Measurements from ENCODE around the gene ENDOV.
A peak's percentile ranks its signal among the peaks of the same experiment; 100 is the strongest.

ENDOV gene

GRCh38 chr17:80414803-80415625, at the start of gene ENDOV:
ENDOV (plus strand) TSS chr17:80415167; CDS start chr17:80415195, 28 bp downstream.
- Histone ChIP-seq H3K27me3 (replicated peaks; ENCODE audit: control insufficient read depth, insufficient read depth, low read length) (no peaks in the 10 kb centered on the region), H3K36me3 (ENCODE audit: control insufficient read depth, insufficient read depth, low read length) (no peaks in the 10 kb centered on the region; the same call in 1 of the 2 replicates), H3K4me3 (replicated peaks; ENCODE audit: low read depth, low read length) (peak within 1 kb of the TSS; percentile 95)
- TF ChIP-seq, protein P1, sequence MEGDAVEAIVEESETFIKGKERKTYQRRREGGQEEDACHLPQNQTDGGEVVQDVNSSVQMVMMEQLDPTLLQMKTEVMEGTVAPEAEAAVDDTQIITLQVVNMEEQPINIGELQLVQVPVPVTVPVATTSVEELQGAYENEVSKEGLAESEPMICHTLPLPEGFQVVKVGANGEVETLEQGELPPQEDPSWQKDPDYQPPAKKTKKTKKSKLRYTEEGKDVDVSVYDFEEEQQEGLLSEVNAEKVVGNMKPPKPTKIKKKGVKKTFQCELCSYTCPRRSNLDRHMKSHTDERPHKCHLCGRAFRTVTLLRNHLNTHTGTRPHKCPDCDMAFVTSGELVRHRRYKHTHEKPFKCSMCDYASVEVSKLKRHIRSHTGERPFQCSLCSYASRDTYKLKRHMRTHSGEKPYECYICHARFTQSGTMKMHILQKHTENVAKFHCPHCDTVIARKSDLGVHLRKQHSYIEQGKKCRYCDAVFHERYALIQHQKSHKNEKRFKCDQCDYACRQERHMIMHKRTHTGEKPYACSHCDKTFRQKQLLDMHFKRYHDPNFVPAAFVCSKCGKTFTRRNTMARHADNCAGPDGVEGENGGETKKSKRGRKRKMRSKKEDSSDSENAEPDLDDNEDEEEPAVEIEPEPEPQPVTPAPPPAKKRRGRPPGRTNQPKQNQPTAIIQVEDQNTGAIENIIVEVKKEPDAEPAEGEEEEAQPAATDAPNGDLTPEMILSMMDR (IDR thresholded peaks at IDR 0.05; ENCODE audit: insufficient read depth, low read length, poor library complexity, severe bottlenecking): no peak
- DNase-seq (ENCODE audit: extremely low read depth, insufficient read length): peak; percentile 93

DNA sequence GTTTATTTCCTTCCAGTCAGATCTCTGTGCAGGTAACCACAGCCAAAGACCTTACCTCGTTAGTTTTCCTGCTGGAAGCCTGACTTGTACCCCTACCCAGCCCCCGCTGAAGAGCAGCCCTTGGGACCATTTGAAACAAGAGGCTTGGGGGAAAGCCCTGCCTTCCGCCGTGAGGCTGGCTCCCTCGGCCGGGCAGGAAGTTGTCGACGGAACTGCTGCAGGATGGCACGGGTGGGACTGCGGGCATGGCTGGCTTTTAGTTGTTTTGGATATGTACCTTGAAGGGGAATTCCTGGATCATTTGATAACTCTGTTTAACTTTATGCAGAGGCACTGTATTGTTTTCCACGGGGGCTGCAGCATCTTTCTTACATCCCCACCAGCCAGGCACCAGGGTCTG, 49.0 kb upstream of the ENDOV start:
- no peak for DNase-seq (ENCODE audit: extremely low read depth, insufficient read length)
- Histone ChIP-seq H3K36me3 (ENCODE audit: control insufficient read depth, insufficient read depth, low read length) (peaks cover 45% of the 10 kb centered on the region), H3K4me3 (replicated peaks; ENCODE audit: low read depth, low read length) (no peak overlapping the region), H3K27me3 (replicated peaks; ENCODE audit: control insufficient read depth, insufficient read depth, low read length) (no peaks in the 10 kb centered on the region)
- TF ChIP-seq, protein P1 (IDR thresholded peaks at IDR 0.05; ENCODE audit: insufficient read depth, low read length, poor library complexity, severe bottlenecking): no peak

DNA sequence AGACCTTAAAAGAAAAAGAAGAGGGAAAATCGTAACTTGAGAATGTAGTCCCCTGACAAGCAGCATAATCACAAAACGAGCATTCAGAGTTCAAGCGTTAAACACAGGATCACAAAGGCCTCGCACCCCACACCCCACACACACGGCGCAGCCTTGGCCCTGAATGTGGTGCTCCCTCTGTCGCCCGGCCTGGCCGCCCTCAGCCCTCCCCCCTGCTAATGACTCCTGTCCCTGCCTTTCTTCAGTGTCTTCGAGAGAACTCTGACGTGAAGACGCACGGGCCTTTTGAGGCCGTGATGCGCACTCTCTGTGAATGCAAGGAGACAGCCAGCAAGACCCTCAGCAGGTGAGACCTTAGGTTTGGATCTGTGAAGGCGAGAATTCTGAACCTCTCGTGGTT, 47.5 kb upstream of the ENDOV start:
- TF ChIP-seq, protein P1 (IDR thresholded peaks at IDR 0.05; ENCODE audit: insufficient read depth, low read length, poor library complexity, severe bottlenecking): no peak
- no peak overlapping the region for H3K4me3 ChIP-seq (replicated peaks; ENCODE audit: low read depth, low read length)
- peaks cover 44% of the 10 kb centered on the region for H3K36me3 ChIP-seq (ENCODE audit: control insufficient read depth, insufficient read depth, low read length)
- no peak for DNase-seq (ENCODE audit: extremely low read depth, insufficient read length)
- H3K27me3 ChIP-seq (replicated peaks; ENCODE audit: control insufficient read depth, insufficient read depth, low read length): no peaks in the 10 kb centered on the region

- Histone ChIP-seq H3K36me3 (ENCODE audit: control insufficient read depth, insufficient read depth, low read length) (peaks cover 39% of the 10 kb centered on the region), H3K27me3 (replicated peaks; ENCODE audit: control insufficient read depth, insufficient read depth, low read length) (no peaks in the 10 kb centered on the region), H3K4me3 (replicated peaks; ENCODE audit: low read depth, low read length) (no peak overlapping the region)
- DNase-seq (ENCODE audit: extremely low read depth, insufficient read length): no peak
- TF ChIP-seq, protein P1 (IDR thresholded peaks at IDR 0.05; ENCODE audit: insufficient read depth, low read length, poor library complexity, severe bottlenecking): no peak
Measured at GRCh38 chr17:80371196-80371595, 43.8 kb upstream of the ENDOV start.

DNA sequence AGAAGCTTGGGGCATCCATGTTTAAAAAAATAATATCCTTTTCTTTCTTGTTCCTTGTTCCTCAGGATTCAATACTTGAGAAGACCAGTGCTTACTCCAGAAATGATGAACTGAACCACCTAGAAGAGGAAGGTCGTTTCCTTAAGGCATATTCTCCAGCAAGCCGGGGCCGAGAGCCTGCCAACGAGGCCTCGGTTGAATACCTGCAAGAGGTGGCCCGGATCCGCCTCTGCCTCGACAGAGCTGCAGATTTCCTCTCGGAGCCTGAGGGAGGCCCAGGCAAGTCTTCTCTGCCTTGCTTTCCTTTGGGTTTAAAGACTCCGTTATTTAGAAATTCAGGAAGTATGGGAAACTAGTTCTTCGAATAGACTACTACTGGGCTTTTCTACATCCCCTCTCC, 42.5 kb upstream of the ENDOV start:
- H3K36me3 ChIP-seq (ENCODE audit: control insufficient read depth, insufficient read depth, low read length): peaks cover 47% of the 10 kb centered on the region

More for the DNA sequence above, 42.5 kb upstream of the ENDOV start:
- no peaks in the 10 kb centered on the region for H3K27me3 ChIP-seq (replicated peaks; ENCODE audit: control insufficient read depth, insufficient read depth, low read length)
- H3K4me3 ChIP-seq (replicated peaks; ENCODE audit: low read depth, low read length): no peak overlapping the region
- DNase-seq (ENCODE audit: extremely low read depth, insufficient read length): no peak
- TF ChIP-seq, protein P1 (IDR thresholded peaks at IDR 0.05; ENCODE audit: insufficient read depth, low read length, poor library complexity, severe bottlenecking): no peak

All from GM06990 (cell line).